Lower leg skin (tissue), 3 donors: ENCODE results near the gene IRAK3.

ENCODE experiments used
- POLR2A ChIP-seq, 2 donors: fragments of 450-650 bp; IDR thresholded peaks; one replicate each; pipeline ENCODE4 v1.6.1; 2016 to 2017; ENCODE audit warnings: antibody characterized with exemption in 2 of 2, mild to moderate bottlenecking in 1 of 2, moderate library complexity in 1 of 2
- TF ChIP-seq, protein P1 (sequence below), 3 donors: fragments of 450-650 bp; IDR thresholded peaks; one replicate each; pipeline ENCODE4 v1.5.1; 2016; ENCODE audit warnings: antibody characterized with exemption in 3 of 3, mild to moderate bottlenecking in 3 of 3, moderate library complexity in 2 of 3

DNA sequence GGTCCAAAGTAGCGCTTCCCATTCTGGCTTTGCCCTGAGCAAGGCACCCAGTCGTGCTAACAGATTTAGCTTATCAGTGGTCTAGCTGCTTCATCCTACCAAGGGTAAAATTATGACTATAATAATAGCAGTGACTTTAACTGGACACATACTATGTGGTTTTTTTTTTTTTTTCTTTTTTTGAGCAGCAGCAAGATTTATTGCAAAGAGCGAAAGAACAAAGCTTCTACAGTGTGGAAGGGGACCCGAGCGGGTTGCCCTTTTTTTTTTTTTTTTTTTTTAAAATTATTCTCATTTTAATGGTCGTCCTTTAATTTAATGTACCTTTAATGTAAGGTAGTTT is 113.8 kb downstream of the IRAK3 start:
- TF ChIP-seq, protein P1, sequence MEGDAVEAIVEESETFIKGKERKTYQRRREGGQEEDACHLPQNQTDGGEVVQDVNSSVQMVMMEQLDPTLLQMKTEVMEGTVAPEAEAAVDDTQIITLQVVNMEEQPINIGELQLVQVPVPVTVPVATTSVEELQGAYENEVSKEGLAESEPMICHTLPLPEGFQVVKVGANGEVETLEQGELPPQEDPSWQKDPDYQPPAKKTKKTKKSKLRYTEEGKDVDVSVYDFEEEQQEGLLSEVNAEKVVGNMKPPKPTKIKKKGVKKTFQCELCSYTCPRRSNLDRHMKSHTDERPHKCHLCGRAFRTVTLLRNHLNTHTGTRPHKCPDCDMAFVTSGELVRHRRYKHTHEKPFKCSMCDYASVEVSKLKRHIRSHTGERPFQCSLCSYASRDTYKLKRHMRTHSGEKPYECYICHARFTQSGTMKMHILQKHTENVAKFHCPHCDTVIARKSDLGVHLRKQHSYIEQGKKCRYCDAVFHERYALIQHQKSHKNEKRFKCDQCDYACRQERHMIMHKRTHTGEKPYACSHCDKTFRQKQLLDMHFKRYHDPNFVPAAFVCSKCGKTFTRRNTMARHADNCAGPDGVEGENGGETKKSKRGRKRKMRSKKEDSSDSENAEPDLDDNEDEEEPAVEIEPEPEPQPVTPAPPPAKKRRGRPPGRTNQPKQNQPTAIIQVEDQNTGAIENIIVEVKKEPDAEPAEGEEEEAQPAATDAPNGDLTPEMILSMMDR (IDR thresholded peaks at IDR 0.05), result no peak
- no peak for TF ChIP-seq POLR2A (IDR thresholded peaks at IDR 0.05)
